Immature natural killer cell (primary cell): ENCODE results near the gene SLC22A8. TPM values are rescaled to one million over a fixed set of nuclear protein-coding genes. Genes with fewer than 3 reads are reported as not detected.

Experiments used
- polyA plus RNA-seq, 3 donors: library from polyadenylated mRNA; unstranded; fragments of 300-500 nt; fragmentation: Illumina TruSeq; gene quantifications; one replicate each; pipeline ENCODE4 v1.2.3, GENCODE V29; 2021

Gene SLC22A8
- polyA plus RNA-seq, 3 donors from 2014 or later = not detected

Other genes starting within 250 kb of the SLC22A8 start
- gene TAF6L, start 244.4 kb downstream of the SLC22A8 start, polyA plus RNA-seq = 1 to 10 TPM; 3.8 to 9.6 (median 7.3) TPM
- 100 to 1,000 TPM; 162 to 290 (median 174) TPM for gene TMEM179B, start 228.4 kb downstream of the SLC22A8 start, polyA plus RNA-seq
- 10 to 100 TPM; 47.9 to 69.7 (median 63.2) TPM for gene TMEM223, start 223.8 kb downstream of the SLC22A8 start, polyA plus RNA-seq
- 10 to 100 TPM; 42.9 to 73.3 (median 66.0) TPM for gene NXF1, start 210.4 kb downstream of the SLC22A8 start, polyA plus RNA-seq
- 10 to 100 TPM; 46.9 to 47.7 (median 47.6) TPM for gene STX5, start 183.8 kb downstream of the SLC22A8 start, polyA plus RNA-seq
- gene TEX54, start 183.0 kb downstream of the SLC22A8 start, polyA plus RNA-seq = 1 to 10 TPM in 2 of 3 donors, not detected in 1; 2.0 to 3.1 TPM
- gene WDR74, start 176.3 kb downstream of the SLC22A8 start, polyA plus RNA-seq = 10 to 100 TPM; 28.8 to 39.0 (median 31.9) TPM
- gene SLC3A2, start 134.9 kb downstream of the SLC22A8 start, polyA plus RNA-seq = 100 to 1,000 TPM; 134 to 162 (median 156) TPM
- gene CHRM1, start 94.5 kb downstream of the SLC22A8 start, polyA plus RNA-seq = not detected
- not detected for gene SLC22A6, start 30.9 kb downstream of the SLC22A8 start, polyA plus RNA-seq
- gene SLC22A24, start 128.4 kb upstream of the SLC22A8 start, polyA plus RNA-seq = not detected
- gene SLC22A25, start 227.8 kb upstream of the SLC22A8 start, polyA plus RNA-seq = not detected